Breast epithelium (tissue), 4 donors: ENCODE data around the gene THSD4. TPM values are rescaled to one million over a fixed set of nuclear protein-coding genes. Genes with fewer than 3 reads are reported as not detected.
"Not testable (repeated sequence)": the region's sequence is repeated elsewhere in the genome, so short reads cannot be mapped to it uniquely, and the experiment has no call there.

ENCODE experiments used
- DNase-seq, 2 donors: peaks; one replicate each; pipeline ENCODE4 v3.0.0-alpha.2; 2019; ENCODE audit warnings: low spot score in 2 of 2
- H3K27ac ChIP-seq, 2 donors: fragments of 200-600 bp; sonication (generic) in 1 of 2; one replicate each; pipeline ENCODE4 v1.5.1; 2016 to 2019; ENCODE audit warnings: mild to moderate bottlenecking in 1 of 2
- H3K27me3 ChIP-seq, 2 donors: fragments of 200-600 bp; sonication (generic) in 1 of 2; one replicate each; pipeline versions ENCODE4 v1.5.1 to v1.6.0; 2017 to 2019; ENCODE audit warnings: control low read depth in 1 of 2, mild to moderate bottlenecking in 1 of 2
- H3K36me3 ChIP-seq: fragments of 200-600 bp; one replicate; pipeline ENCODE4 v1.5.1; 2019
- H3K4me1 ChIP-seq, 2 donors: fragments of 200-600 bp; sonication (generic); one replicate each; pipeline ENCODE4 v1.5.1; 2016 to 2019; ENCODE audit warnings: control low read depth in 1 of 2
- H3K4me3 ChIP-seq, 3 donors: fragments of 200-600 bp; sonication (generic); 1 replicate in 2 of 3; 2 replicates in 1 of 3; pipeline ENCODE4 v1.5.1; 2016 to 2019; ENCODE audit warnings: mild to moderate bottlenecking in 3 of 3, moderate library complexity in 2 of 3
- H3K9me3 ChIP-seq, 2 donors: fragments of 200-600 bp; sonication (generic) in 1 of 2; one replicate each; pipeline ENCODE4 v1.5.1; 2016 to 2019; ENCODE audit warnings: control low read depth in 1 of 2
- CTCF ChIP-seq, 3 donors: fragments of 450-650 bp; IDR thresholded peaks; one replicate each; pipeline ENCODE4 v1.5.1; 2016 to 2017; ENCODE audit warnings: antibody characterized with exemption in 3 of 3, mild to moderate bottlenecking in 3 of 3, moderate library complexity in 3 of 3
- POLR2A ChIP-seq: fragments of 450-650 bp; IDR thresholded peaks from one replicate; pipeline ENCODE4 v1.6.1; 2016; ENCODE audit warnings: antibody characterized with exemption, mild to moderate bottlenecking, moderate library complexity
- POLR2AphosphoS5 ChIP-seq, 3 donors: sonication (generic); formaldehyde crosslinking; IDR thresholded peaks; one replicate each; pipeline ENCODE4 v1.6.1; 2017; ENCODE audit warnings: antibody characterized with exemption in 3 of 3
- intact Hi-C: fragments of 100-400 bp; cut with DNase I; formaldehyde crosslinking; loops from one replicate; pipeline ENCODE4 v1.15.1; 2023; ENCODE audit warnings: low total_unique reads
- total RNA-seq, 3 donors: library from RNA; depleted of rRNA; stranded (reverse); fragments of >200 nt; gene quantifications; one replicate each; pipeline ENCODE4 v1.1.0, GENCODE V29; 2016

THSD4 gene
- total RNA-seq, 3 donors from 2014 or later = 0.64 to 58.7 (median 41.3) TPM

- H3K27ac ChIP-seq = no peak overlapping the region
- H3K4me1 ChIP-seq = no peaks in the 10 kb centered on the region
- no peaks in the 10 kb centered on the region for H3K36me3 ChIP-seq
- H3K4me3 ChIP-seq = no peak overlapping the region
- H3K9me3 ChIP-seq = no peaks in the 10 kb centered on the region
- no peak for DNase-seq
- no peaks in the 10 kb centered on the region for H3K27me3 ChIP-seq
- TF ChIP-seq POLR2AphosphoS5 (IDR thresholded peaks at IDR 0.05) = no peak
- TF ChIP-seq POLR2A = no peak
- no peak for TF ChIP-seq CTCF (IDR thresholded peaks at IDR 0.05)
- intact Hi-C loops = no loop called here
Measured at GRCh38 chr15:71171195-71171594, 55.9 kb downstream of the THSD4 start.

GRCh38 chr15:71174360-71174759, 59.1 kb downstream of the THSD4 start:
- H3K4me1 ChIP-seq, H3K27me3 ChIP-seq, H3K4me3 ChIP-seq, DNase-seq, H3K36me3 ChIP-seq, intact Hi-C loops, H3K9me3 ChIP-seq, H3K27ac ChIP-seq: not testable (repeated sequence)

GRCh38 chr15:71180986-71181853, 65.9 kb downstream of the THSD4 start:
- Histone ChIP-seq H3K36me3 (no peaks in the 10 kb centered on the region), H3K9me3 (no peaks in the 10 kb centered on the region), H3K4me1 (no peaks in the 10 kb centered on the region), H3K4me3 (no peak overlapping the region), H3K27ac (no peak overlapping the region), H3K27me3 (no peaks in the 10 kb centered on the region)
- TF ChIP-seq CTCF (IDR thresholded peaks at IDR 0.05) (no peak), POLR2A (no peak), POLR2AphosphoS5 (IDR thresholded peaks at IDR 0.05) (no peak)
- DNase-seq = no peak
- intact Hi-C loops = no loop called here

- Histone ChIP-seq H3K27me3 (no peaks in the 10 kb centered on the region), H3K4me3 (no peak overlapping the region), H3K27ac (no peak overlapping the region), H3K4me1 (no peaks in the 10 kb centered on the region), H3K9me3 (no peaks in the 10 kb centered on the region), H3K36me3 (no peaks in the 10 kb centered on the region)
- intact Hi-C loops = no loop called here
- DNase-seq = no peak
- TF ChIP-seq POLR2AphosphoS5 (IDR thresholded peaks at IDR 0.05) (no peak), POLR2A (no peak), CTCF (IDR thresholded peaks at IDR 0.05) (no peak)
Measured at GRCh38 chr15:71182522-71182921, 67.3 kb downstream of the THSD4 start.

GRCh38 chr15:71183063-71183462, 67.8 kb downstream of the THSD4 start:
- Histone ChIP-seq H3K4me3 (no peak overlapping the region), H3K27ac (no peak overlapping the region), H3K27me3 (no peaks in the 10 kb centered on the region), H3K4me1 (no peaks in the 10 kb centered on the region), H3K9me3 (no peaks in the 10 kb centered on the region), H3K36me3 (no peaks in the 10 kb centered on the region)
- TF ChIP-seq POLR2A (no peak), CTCF (IDR thresholded peaks at IDR 0.05) (no peak), POLR2AphosphoS5 (IDR thresholded peaks at IDR 0.05) (no peak)
- DNase-seq = no peak
- intact Hi-C loops = no loop called here
